D721Med (cell line): ENCODE measurements around the gene MAPKAP1.

Experiments
- DNase-seq: peaks from one replicate; pipeline ENCODE4 v3.0.0; 2011; ENCODE audit warnings: low spot score; ENCODE audit not compliant: insufficient read length
- FAIRE-seq: peaks from 2 replicates; lab custom pipeline; 2011; peaks lifted over from hg19 to GRCh38; lab: Jason Lieb, UNC
- CTCF ChIP-seq: IDR thresholded peaks from 2 replicates; pipeline ENCODE4 v1.5.1; 2012; ENCODE audit warnings: mild to moderate bottlenecking, control low read depth; ENCODE audit not compliant: insufficient read depth; ENCODE audit errors: missing control alignments

Gene MAPKAP1

GRCh38 chr9:125484350-125485282, 222.4 kb downstream of the MAPKAP1 start:
- no peak for DNase-seq
- FAIRE-seq = no peak
- no peak for TF ChIP-seq CTCF

- FAIRE-seq (no peak), DNase-seq (no peak)
- no peak for TF ChIP-seq CTCF
These were observed 223.3 kb downstream of the MAPKAP1 start for GRCh38 chr9:125483697-125484096.

GRCh38 chr9:125479846-125480615, 227.0 kb downstream of the MAPKAP1 start:
- DNase-seq = no peak
- TF ChIP-seq CTCF = no peak

GRCh38 chr9:125477089-125477544, 229.9 kb downstream of the MAPKAP1 start:
- DNase-seq (no peak), FAIRE-seq (no peak)
- TF ChIP-seq CTCF = no peak

More at GRCh38 chr9:125479846-125480615, 227.0 kb downstream of the MAPKAP1 start:
- no peak for FAIRE-seq

GRCh38 chr9:125476645-125477044, 230.4 kb downstream of the MAPKAP1 start:
- TF ChIP-seq CTCF = no peak
- DNase-seq (no peak), FAIRE-seq (no peak)

GRCh38 chr9:125475385-125475784, 231.6 kb downstream of the MAPKAP1 start:
- no peak for DNase-seq
- no peak for TF ChIP-seq CTCF
- no peak for FAIRE-seq
